Colonic mucosa (tissue), 4 donors: Measurements from ENCODE around the gene CELA2B. TPM values are rescaled to one million over a fixed set of nuclear protein-coding genes. Genes with fewer than 3 reads are reported as not detected.

Experiments used
- DNase-seq: peaks from one replicate; pipeline ENCODE4 v3.0.0-alpha.2; 2020
- H3K27ac ChIP-seq: fragments of 200-600 bp; one replicate; pipeline ENCODE4 v1.8.0; 2021
- H3K27me3 ChIP-seq: fragments of 200-600 bp; one replicate; pipeline ENCODE4 v1.8.0; 2021
- H3K36me3 ChIP-seq: fragments of 200-600 bp; one replicate; pipeline ENCODE4 v1.8.0; 2021
- H3K4me1 ChIP-seq: fragments of 200-600 bp; one replicate; pipeline ENCODE4 v1.8.0; 2021; ENCODE audit warnings: mild to moderate bottlenecking
- H3K4me3 ChIP-seq: fragments of 200-600 bp; one replicate; pipeline ENCODE4 v1.8.0; 2021
- H3K9ac ChIP-seq, 2 donors: one replicate each; pipeline ENCODE4 v1.7.0; 2013; ENCODE audit warnings: control low read depth in 2 of 2, low read depth in 2 of 2, low read length in 2 of 2
- H3K9me3 ChIP-seq: fragments of 200-600 bp; one replicate; pipeline ENCODE4 v1.8.0; 2021
- intact Hi-C: fragments of 100-400 bp; cut with DNase I; formaldehyde crosslinking; loops from one replicate; pipeline ENCODE4 v1.14.1; 2022
- total RNA-seq, 2 donors: library from RNA; stranded (reverse); fragmentation: NEBNext Ultra II Directional in 1 of 2; extraction: Animal tissue kit (Norgen Biotek cat#: 25700) in 1 of 2; gene quantifications; one replicate each; pipeline ENCODE4 v1.2.1, GENCODE V29; 2021
- TF ChIP-seq, protein P1 (sequence below): fragments of 200-600 bp; IDR thresholded peaks from one replicate; pipeline ENCODE4 v1.8.0; 2022; ENCODE audit warnings: antibody characterized with exemption, mild to moderate bottlenecking
- donor health status: healthy.
- donor health status: DM: no; HTN: no; CAD: no.
- donor health status: DM: no; HTN: no; CAD: no.

The CELA2B gene
- total RNA-seq, 2 donors from 2014 or later: 1.1 TPM; not detected in 1

DNA sequence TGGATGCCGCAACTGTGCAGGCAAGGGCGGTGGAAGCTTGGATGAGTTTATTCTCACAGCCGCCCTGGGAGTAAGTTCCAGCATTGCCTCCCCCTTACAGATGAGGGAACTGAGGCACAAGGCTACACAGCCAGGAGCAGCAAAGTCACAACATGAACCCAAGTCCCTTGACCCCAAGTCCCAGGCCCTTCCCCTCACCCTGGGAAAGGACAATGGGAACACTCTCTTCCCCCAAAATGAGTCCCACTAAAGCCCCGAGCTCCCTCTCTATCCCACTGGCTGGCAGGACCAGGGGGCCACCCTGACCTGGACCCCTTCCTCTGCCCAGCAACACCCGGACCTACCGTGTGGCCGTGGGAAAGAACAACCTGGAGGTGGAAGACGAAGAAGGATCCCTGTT, 33.8 kb upstream of the CELA2B start:
- no peaks in the 10 kb centered on the region for H3K4me1 ChIP-seq
- H3K9me3 ChIP-seq: no peaks in the 10 kb centered on the region
- no peak overlapping the region for H3K9ac ChIP-seq
- no peaks in the 10 kb centered on the region for H3K36me3 ChIP-seq
- TF ChIP-seq, protein P1, sequence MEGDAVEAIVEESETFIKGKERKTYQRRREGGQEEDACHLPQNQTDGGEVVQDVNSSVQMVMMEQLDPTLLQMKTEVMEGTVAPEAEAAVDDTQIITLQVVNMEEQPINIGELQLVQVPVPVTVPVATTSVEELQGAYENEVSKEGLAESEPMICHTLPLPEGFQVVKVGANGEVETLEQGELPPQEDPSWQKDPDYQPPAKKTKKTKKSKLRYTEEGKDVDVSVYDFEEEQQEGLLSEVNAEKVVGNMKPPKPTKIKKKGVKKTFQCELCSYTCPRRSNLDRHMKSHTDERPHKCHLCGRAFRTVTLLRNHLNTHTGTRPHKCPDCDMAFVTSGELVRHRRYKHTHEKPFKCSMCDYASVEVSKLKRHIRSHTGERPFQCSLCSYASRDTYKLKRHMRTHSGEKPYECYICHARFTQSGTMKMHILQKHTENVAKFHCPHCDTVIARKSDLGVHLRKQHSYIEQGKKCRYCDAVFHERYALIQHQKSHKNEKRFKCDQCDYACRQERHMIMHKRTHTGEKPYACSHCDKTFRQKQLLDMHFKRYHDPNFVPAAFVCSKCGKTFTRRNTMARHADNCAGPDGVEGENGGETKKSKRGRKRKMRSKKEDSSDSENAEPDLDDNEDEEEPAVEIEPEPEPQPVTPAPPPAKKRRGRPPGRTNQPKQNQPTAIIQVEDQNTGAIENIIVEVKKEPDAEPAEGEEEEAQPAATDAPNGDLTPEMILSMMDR: no peak
- no peak overlapping the region for H3K27ac ChIP-seq
- no peaks in the 10 kb centered on the region for H3K27me3 ChIP-seq
- intact Hi-C loops: no loop called here
- H3K4me3 ChIP-seq: no peak overlapping the region
- no peak for DNase-seq

DNA sequence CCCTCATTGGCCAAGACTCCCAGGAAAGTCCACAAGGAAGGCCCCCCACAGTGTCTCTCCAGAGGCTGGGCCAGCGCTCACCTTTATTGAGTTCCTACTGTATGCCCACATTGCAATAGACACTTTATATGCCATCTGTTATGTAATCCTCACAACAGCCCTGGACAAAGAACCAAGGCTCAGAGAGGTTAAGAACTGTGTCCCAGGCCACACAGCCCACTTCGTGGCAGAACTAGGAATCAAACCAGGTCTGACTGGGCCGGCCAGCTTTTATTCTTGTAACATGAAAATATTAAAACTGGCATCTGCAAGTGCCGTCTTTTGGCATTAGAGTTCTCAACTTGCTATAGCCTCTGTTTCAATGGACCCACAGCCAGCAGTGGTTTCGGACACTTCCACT, 33.1 kb upstream of the CELA2B start:
- no peak overlapping the region for H3K27ac ChIP-seq

DNA sequence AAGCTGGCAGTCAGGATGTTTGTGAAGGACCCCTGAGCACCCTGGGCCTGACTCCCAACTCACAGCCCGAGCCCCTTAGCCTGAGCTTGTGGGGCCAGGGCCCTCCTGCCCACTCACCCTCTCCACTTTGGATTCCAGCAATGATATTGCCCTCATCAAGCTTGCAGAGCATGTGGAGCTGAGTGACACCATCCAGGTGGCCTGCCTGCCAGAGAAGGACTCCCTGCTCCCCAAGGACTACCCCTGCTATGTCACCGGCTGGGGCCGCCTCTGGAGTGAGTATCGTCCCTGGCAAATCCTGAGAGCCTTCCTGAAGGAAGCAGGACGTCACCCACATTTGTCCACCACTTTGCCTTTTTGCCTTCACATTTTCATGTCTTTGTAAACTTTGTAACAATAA, 32.6 kb upstream of the CELA2B start:
- Histone ChIP-seq H3K9ac (no peak overlapping the region), H3K36me3 (no peaks in the 10 kb centered on the region), H3K4me3 (no peak overlapping the region), H3K27me3 (no peaks in the 10 kb centered on the region), H3K9me3 (no peaks in the 10 kb centered on the region), H3K4me1 (no peaks in the 10 kb centered on the region), H3K27ac (no peak overlapping the region)
- TF ChIP-seq, protein P1: no peak
- DNase-seq: no peak
- intact Hi-C loops: no loop called here

More for the DNA sequence above, 33.1 kb upstream of the CELA2B start:
- Histone ChIP-seq H3K27me3 (no peaks in the 10 kb centered on the region), H3K9ac (no peak overlapping the region), H3K4me1 (no peaks in the 10 kb centered on the region), H3K9me3 (no peaks in the 10 kb centered on the region), H3K36me3 (no peaks in the 10 kb centered on the region), H3K4me3 (no peak overlapping the region)
- DNase-seq: no peak
- intact Hi-C loops: no loop called here
- TF ChIP-seq, protein P1: no peak

DNA sequence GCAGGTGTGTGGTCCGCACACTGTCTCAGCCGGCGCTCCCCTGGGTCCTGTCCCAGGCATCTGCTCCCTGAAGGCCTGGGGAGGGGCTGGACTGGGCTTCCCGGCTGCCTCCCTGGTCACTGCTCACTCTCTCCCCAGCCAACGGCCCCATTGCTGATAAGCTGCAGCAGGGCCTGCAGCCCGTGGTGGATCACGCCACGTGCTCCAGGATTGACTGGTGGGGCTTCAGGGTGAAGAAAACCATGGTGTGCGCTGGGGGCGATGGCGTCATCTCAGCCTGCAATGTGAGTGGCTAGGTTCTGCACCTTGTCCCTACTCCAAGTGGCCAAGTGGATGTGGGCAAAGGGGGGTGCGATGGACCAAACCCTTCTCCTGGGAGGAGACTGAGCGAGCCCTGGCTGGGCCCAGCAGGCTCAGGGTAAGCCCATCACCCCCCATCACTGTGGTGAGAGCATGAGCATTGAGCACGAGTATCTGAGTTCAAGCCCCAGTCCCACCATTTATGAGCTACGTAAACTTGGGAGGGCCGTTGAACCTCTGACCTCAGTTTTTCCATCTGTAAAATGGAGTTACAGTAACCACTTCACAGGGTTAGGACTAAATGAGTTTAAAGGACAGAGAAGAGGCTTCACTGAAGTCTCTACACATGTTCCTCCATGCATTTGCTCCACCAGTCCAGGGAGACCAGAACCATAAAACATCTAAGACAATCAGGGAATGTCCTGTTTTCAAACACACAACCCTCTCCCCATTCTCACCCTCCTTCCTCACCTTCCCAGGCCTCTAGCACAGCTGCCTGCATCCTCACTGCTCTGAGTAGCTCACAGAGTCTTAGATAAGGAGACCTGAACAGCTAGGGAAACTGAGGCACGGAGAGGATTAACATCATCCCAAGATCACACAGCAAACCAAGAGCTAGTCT, 31.2 kb upstream of the CELA2B start:
- TF ChIP-seq, protein P1: no peak
- Histone ChIP-seq H3K36me3 (no peaks in the 10 kb centered on the region), H3K9ac (no peak overlapping the region), H3K9me3 (no peaks in the 10 kb centered on the region), H3K27ac (no peak overlapping the region), H3K4me1 (no peaks in the 10 kb centered on the region), H3K27me3 (no peaks in the 10 kb centered on the region), H3K4me3 (no peak overlapping the region)
- DNase-seq: no peak
- intact Hi-C loops: no loop called here

DNA sequence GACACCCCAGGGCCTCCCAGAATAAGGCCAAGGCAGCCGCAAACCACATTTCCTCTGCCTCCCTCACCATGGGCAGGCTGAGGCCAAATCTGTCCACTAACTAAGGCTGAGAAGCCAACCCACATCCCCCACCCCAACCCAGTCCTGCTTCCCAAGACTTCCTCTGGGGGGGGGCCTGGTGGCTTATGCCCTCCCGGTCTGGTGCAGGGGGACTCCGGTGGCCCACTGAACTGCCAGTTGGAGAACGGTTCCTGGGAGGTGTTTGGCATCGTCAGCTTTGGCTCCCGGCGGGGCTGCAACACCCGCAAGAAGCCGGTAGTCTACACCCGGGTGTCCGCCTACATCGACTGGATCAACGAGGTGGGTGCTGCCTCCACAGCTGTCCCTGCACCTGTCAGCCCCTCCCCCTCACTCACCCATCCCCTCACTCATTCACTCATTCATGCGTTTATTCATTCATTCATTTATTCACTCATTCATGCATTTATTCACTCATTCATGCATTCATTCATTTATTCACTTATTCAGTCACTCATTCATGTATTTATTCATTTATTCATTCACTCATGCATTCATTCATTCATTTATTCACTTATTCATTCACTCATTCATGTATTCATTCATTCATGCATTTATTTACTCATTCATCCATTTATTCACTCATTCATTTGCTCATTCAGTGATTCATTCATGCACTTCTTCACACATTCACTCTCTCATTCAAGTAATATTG, 30.3 kb upstream of the CELA2B start:
- H3K9me3 ChIP-seq: no peaks in the 10 kb centered on the region
- intact Hi-C loops: no loop called here
- H3K9ac ChIP-seq: no peak overlapping the region
- no peak overlapping the region for H3K27ac ChIP-seq
- TF ChIP-seq, protein P1: no peak
- no peaks in the 10 kb centered on the region for H3K36me3 ChIP-seq
- no peaks in the 10 kb centered on the region for H3K4me1 ChIP-seq
- H3K4me3 ChIP-seq: no peak overlapping the region
- H3K27me3 ChIP-seq: no peaks in the 10 kb centered on the region
- DNase-seq: no peak
